Memory B cell (primary cell): ENCODE measurements around the gene PELO.
A peak's percentile ranks its signal among the peaks of the same experiment; 100 is the strongest.

Source experiments
- ATAC-seq: fragments of 150-1000 bp; cut with Tn5 transposase; 2 replicates; pipeline ENCODE4 v1.10.0; 2021; ENCODE audit warnings: low read depth, mild to moderate bottlenecking, moderate library complexity
- DNase-seq, 2 donors: peaks; one replicate each; pipeline ENCODE4 v3.0.0; 2022; ENCODE audit warnings: low spot score in 2 of 2
- H3K27ac Mint-ChIP-seq: one replicate; pipeline ENCODE4 v1.8.0; 2022; ENCODE audit warnings: mild to moderate bottlenecking, moderate library complexity, mixed read lengths
- H3K27me3 Mint-ChIP-seq: one replicate; pipeline ENCODE4 v1.8.0; 2022; ENCODE audit warnings: mixed read lengths
- H3K36me3 Mint-ChIP-seq: one replicate; pipeline ENCODE4 v1.8.0; 2022; ENCODE audit warnings: mild to moderate bottlenecking, mixed read lengths
- H3K4me1 Mint-ChIP-seq: one replicate; pipeline ENCODE4 v1.8.0; 2022; ENCODE audit warnings: mixed read lengths
- H3K4me3 Mint-ChIP-seq: one replicate; pipeline ENCODE4 v1.8.0; 2022; ENCODE audit warnings: mild to moderate bottlenecking, moderate library complexity, mixed read lengths
- H3K9me3 Mint-ChIP-seq: one replicate; pipeline ENCODE4 v1.8.0; 2022; ENCODE audit warnings: mixed read lengths

PELO gene

DNA sequence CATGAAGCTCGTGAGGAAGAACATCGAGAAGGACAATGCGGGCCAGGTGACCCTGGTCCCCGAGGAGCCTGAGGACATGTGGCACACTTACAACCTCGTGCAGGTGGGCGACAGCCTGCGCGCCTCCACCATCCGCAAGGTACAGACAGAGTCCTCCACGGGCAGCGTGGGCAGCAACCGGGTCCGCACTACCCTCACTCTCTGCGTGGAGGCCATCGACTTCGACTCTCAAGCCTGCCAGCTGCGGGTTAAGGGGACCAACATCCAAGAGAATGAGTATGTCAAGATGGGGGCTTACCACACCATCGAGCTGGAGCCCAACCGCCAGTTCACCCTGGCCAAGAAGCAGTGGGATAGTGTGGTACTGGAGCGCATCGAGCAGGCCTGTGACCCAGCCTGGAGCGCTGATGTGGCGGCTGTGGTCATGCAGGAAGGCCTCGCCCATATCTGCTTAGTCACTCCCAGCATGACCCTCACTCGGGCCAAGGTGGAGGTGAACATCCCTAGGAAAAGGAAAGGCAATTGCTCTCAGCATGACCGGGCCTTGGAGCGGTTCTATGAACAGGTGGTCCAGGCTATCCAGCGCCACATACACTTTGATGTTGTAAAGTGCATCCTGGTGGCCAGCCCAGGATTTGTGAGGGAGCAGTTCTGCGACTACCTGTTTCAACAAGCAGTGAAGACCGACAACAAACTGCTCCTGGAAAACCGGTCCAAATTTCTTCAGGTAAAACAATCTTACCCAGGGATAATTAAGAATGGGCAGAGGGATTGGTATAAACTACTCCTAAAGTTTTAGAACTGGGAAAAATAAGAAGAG is 12.9 kb downstream of the PELO start:
- peak overlapping the region; percentile 76 for H3K27ac Mint-ChIP-seq
- H3K9me3 Mint-ChIP-seq: no peaks in the 10 kb centered on the region
- H3K4me1 Mint-ChIP-seq: peaks cover 40% of the 10 kb centered on the region
- H3K4me3 Mint-ChIP-seq: peak overlapping the region; percentile 95
- peaks cover 12% of the 10 kb centered on the region for H3K36me3 Mint-ChIP-seq
- H3K27me3 Mint-ChIP-seq: no peaks in the 10 kb centered on the region
- peak; percentile 22 for ATAC-seq
- DNase-seq: no peak

DNA sequence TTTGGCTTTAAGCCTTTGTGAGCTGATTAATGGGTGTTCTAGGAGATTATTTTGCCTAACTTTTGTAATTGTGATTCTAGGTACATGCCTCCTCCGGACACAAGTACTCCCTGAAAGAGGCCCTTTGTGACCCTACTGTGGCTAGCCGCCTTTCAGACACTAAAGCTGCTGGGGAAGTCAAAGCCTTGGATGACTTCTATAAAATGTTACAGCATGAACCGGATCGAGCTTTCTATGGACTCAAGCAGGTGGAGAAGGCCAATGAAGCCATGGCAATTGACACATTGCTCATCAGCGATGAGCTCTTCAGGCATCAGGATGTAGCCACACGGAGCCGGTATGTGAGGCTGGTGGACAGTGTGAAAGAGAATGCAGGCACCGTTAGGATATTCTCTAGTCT is 13.6 kb downstream of the PELO start:
- Mint-ChIP-seq H3K4me3 (peak overlapping the region; percentile 95), H3K4me1 (peaks cover 40% of the 10 kb centered on the region), H3K27ac (no peak overlapping the region), H3K36me3 (peaks cover 12% of the 10 kb centered on the region), H3K27me3 (no peaks in the 10 kb centered on the region), H3K9me3 (no peaks in the 10 kb centered on the region)
- DNase-seq: peak in 1 of 2 donors; percentile 9
- no peak for ATAC-seq

DNA sequence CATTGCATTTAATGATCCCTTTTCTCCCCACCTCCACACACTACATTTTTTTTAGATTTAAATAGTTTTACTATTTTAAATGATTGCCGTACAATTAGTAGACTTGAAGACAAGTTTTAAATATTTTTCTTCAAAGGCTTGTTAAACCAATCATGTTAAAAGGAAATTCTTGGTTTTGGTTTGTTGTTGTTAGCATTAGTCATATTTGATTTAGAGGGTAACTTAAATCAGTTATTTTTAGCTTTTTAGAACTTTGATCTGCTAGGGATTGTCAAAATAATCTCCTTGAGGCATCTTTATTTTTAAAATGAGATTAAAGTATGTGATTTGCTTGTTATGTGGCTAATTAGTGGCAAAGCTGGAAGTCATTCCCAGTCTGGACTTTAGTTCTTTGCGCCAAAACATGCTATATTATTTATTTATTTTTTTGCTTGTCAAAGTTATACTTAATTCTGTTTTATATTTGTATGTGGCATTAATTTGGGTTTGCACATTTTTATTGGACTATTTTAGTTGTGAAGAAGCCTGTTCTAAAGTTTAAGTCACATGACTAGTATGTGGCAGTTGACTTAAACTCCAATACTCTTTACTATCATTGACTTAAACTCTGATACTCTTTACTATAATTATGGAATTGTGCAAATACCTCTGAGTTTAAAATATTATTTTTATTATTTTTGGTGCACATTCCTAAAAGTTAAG is 14.7 kb downstream of the PELO start:
- H3K4me3 Mint-ChIP-seq: no peak overlapping the region
- H3K27ac Mint-ChIP-seq: no peak overlapping the region
- H3K4me1 Mint-ChIP-seq: peaks cover 40% of the 10 kb centered on the region
- H3K27me3 Mint-ChIP-seq: no peaks in the 10 kb centered on the region
- no peaks in the 10 kb centered on the region for H3K9me3 Mint-ChIP-seq
- ATAC-seq: no peak
- peaks cover 12% of the 10 kb centered on the region for H3K36me3 Mint-ChIP-seq
- no peak for DNase-seq

DNA sequence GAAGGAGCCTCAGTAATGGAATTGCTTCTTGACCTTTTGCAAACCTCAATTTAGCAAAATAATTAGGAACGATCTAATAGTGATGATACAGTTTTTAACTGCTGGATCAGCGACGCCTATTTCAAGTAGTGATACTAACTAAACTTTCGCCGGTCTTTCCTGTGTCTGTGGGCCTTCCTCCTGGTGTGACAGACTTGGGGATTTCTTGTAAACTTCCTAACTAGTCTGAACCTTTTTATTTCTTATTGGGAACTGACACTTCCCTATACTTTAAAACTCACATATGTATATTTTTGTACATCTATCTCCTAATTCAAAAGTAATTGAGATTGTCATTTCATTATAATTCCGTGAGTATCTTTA is 15.2 kb downstream of the PELO start:
- Mint-ChIP-seq H3K9me3 (no peaks in the 10 kb centered on the region), H3K4me1 (peaks cover 39% of the 10 kb centered on the region), H3K36me3 (peaks cover 12% of the 10 kb centered on the region), H3K27ac (no peak overlapping the region), H3K4me3 (no peak overlapping the region), H3K27me3 (no peaks in the 10 kb centered on the region)
- no peak for DNase-seq
- ATAC-seq: no peak

DNA sequence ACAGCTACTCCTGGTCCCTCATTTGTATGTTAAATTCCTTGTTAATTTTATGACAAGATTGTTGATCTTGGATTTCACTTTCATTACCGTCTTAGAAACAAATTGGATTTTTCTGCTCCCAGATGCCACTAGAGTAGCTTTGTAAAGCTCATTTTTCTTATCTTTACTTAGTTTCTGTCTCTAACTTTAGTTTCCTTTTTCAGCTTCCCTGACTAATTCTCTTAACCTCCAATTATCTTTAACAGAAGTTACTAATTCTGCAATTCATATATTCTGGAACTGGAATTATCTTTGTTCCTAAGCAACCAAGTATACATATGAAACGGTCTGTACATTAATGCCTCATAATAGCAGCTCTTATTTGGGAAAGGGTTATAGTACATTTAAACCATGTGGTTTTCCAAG is 16.7 kb downstream of the PELO start:
- Mint-ChIP-seq H3K4me3 (no peak overlapping the region), H3K36me3 (peaks cover 12% of the 10 kb centered on the region), H3K27me3 (no peaks in the 10 kb centered on the region), H3K27ac (peak overlapping the region; percentile 45), H3K4me1 (peaks cover 29% of the 10 kb centered on the region), H3K9me3 (no peaks in the 10 kb centered on the region)
- DNase-seq (no peak), ATAC-seq (no peak)

DNA sequence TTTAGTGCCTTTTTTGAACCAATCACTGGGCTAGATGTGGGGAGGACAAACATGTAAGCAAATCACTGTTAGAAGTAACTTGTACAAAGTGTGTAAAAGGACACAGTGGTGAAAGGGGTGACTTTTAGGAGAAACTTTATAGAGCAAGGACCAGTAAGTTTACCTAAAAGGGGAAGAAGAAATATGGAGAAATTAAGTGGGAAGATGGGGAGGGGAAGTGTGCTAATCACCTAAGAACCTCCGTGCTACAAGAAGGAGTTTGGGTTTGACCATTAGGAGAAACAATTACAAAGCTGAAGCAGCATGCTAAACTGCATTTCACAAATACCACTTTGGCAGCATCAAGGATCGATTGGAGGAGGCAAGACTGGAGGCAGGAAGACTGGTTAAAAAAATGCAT is 17.3 kb downstream of the PELO start:
- DNase-seq (no peak), ATAC-seq (no peak)
- no peaks in the 10 kb centered on the region for H3K27me3 Mint-ChIP-seq
- H3K9me3 Mint-ChIP-seq: no peaks in the 10 kb centered on the region
- H3K36me3 Mint-ChIP-seq: peaks cover 12% of the 10 kb centered on the region
- no peak overlapping the region for H3K4me3 Mint-ChIP-seq
- no peak overlapping the region for H3K27ac Mint-ChIP-seq
- H3K4me1 Mint-ChIP-seq: peaks cover 29% of the 10 kb centered on the region

DNA sequence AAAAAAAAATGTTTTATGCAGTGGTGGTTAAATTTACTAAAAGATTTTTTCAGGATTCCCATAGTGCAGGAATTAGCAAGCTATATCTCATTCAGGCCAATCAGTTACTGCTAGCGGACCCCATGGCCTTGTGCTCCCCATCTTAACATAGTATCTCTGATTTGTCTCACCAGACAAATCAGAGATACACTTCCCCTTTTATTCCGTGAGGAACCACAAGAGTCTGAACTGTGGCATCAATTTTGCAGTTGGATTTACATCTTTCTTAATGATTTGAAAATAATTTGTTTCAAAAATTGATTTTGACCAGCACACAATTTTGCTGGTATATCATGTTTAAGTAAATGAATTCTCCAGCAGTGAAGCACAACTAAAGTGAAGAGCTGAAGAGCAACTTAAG is 17.9 kb downstream of the PELO start:
- ATAC-seq (no peak), DNase-seq (no peak)
- Mint-ChIP-seq H3K9me3 (no peaks in the 10 kb centered on the region), H3K27ac (no peak overlapping the region), H3K27me3 (no peaks in the 10 kb centered on the region), H3K4me3 (no peak overlapping the region), H3K36me3 (peaks cover 12% of the 10 kb centered on the region), H3K4me1 (peaks cover 24% of the 10 kb centered on the region)

DNA sequence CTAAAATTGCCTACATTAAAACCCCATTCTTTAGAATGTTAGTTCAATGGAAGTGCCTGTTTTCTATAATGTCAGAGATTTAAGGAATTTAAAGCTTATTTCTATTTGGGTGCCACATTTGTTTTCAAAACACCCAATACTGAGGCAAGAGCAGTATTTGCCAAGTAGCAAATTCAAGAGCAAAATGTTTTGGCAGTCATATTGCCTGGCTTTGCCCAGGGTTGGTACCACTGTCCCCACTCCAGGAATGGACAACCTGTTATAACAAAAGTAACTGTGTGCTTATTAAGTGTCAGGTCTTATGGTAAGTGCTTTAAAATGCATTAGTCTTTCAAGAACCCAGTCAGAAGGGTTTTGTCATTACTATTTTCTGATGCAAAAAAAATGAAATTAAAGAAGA is 19.3 kb downstream of the PELO start:
- Mint-ChIP-seq H3K4me1 (peaks cover 12% of the 10 kb centered on the region), H3K4me3 (no peak overlapping the region), H3K27ac (no peak overlapping the region), H3K9me3 (no peaks in the 10 kb centered on the region), H3K36me3 (peaks cover 12% of the 10 kb centered on the region), H3K27me3 (no peaks in the 10 kb centered on the region)
- DNase-seq (no peak), ATAC-seq (no peak)

DNA sequence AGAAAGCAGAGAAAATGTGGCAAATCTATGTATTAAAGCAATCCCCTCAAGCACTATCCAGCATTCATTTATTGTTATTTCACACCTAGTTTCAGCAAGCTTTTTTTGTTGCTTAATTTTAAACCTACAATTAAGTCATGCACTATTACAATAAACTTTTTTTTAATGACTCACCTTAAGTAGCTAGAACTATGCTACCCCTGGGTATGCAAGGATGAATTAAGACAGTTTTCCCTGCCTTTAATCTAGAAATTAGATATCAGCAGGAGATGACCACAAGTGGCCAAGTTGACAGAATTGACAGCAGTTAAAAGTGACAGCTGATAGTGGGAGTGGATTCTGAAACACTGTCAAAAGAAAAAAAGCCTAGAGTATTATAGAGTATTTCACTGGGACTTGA is 20.0 kb downstream of the PELO start:
- no peak for ATAC-seq
- Mint-ChIP-seq H3K27me3 (no peaks in the 10 kb centered on the region), H3K36me3 (peaks cover 12% of the 10 kb centered on the region), H3K4me1 (peaks cover 12% of the 10 kb centered on the region), H3K27ac (no peak overlapping the region), H3K9me3 (no peaks in the 10 kb centered on the region), H3K4me3 (no peak overlapping the region)
- no peak for DNase-seq

DNA sequence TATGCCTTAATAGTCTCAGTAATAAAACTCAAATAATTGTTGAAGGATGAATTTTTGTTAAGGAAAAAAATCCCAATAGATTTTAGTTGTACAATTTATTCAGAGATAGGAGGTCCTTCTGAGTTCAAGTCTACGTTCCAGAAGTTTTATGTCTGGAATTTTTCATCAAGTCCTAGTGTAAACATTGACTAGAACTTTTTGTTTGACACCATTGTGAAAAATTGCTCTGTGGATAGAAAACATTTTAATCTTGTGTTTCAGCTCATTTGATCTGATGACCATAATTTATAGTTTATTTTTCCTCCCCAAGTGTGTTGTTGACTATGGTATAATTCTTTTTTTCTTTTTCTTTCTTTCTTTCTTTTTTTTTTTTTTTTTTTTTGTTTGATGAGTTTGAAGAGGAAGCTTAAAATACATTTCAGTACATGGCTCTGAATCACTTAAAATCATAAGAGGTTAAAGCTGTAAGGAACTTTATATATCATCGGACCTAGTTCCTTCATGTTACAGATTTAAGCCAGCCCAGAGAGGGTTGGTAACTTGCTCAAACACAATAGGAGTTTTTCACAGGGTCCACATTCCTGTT is 20.7 kb downstream of the PELO start:
- Mint-ChIP-seq H3K4me1 (peaks cover 12% of the 10 kb centered on the region), H3K36me3 (peaks cover 12% of the 10 kb centered on the region), H3K27ac (no peak overlapping the region), H3K27me3 (no peaks in the 10 kb centered on the region), H3K4me3 (no peak overlapping the region), H3K9me3 (no peaks in the 10 kb centered on the region)
- no peak for DNase-seq
- ATAC-seq: no peak

DNA sequence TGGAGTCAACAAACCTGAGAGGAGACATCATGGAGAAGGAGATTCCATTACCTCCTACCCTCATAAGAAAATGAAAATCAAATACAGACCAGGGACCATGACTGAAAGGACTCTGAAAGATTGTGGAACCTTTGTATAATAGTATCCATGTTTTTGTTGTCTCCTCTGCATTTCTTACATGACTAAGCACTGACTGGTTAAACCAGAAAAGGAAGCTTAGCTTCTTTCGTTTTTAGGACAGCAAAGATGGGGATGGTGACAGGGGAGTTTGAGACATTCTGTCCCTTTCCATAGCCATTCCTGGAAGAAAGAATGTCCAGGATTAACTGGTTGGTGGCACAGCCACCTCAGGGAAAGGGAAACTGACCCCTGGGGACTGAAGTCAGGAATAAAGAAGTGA is 22.2 kb downstream of the PELO start:
- no peak overlapping the region for H3K27ac Mint-ChIP-seq
- DNase-seq (no peak), ATAC-seq (no peak)
- peaks cover 5% of the 10 kb centered on the region for H3K4me1 Mint-ChIP-seq
- H3K4me3 Mint-ChIP-seq: no peak overlapping the region
- H3K36me3 Mint-ChIP-seq: peaks cover 5% of the 10 kb centered on the region
- H3K27me3 Mint-ChIP-seq: peaks cover 1% of the 10 kb centered on the region
- no peaks in the 10 kb centered on the region for H3K9me3 Mint-ChIP-seq

DNA sequence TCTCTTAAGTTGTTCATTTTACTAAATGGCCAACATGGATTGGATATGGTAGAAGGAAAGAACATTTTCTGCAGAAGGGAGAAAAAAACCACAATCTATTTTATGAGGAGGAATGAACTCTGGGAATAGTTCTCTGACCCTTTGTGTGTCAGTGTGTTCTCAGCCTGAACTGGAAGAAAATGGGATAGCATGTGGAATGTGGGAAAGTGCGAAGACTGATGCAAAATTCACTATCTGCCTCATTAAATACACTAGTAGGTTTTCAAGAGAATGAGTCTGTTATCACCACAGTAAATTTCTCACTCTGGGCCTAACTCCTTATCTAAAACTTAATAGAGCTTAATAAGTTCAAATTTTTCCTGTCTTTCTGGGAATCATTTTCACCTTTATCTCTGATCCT is 22.7 kb downstream of the PELO start:
- no peak for DNase-seq
- no peak for ATAC-seq
- Mint-ChIP-seq H3K27me3 (peaks cover 1% of the 10 kb centered on the region), H3K36me3 (no peaks in the 10 kb centered on the region), H3K27ac (no peak overlapping the region), H3K4me3 (no peak overlapping the region), H3K4me1 (no peaks in the 10 kb centered on the region), H3K9me3 (no peaks in the 10 kb centered on the region)

DNA sequence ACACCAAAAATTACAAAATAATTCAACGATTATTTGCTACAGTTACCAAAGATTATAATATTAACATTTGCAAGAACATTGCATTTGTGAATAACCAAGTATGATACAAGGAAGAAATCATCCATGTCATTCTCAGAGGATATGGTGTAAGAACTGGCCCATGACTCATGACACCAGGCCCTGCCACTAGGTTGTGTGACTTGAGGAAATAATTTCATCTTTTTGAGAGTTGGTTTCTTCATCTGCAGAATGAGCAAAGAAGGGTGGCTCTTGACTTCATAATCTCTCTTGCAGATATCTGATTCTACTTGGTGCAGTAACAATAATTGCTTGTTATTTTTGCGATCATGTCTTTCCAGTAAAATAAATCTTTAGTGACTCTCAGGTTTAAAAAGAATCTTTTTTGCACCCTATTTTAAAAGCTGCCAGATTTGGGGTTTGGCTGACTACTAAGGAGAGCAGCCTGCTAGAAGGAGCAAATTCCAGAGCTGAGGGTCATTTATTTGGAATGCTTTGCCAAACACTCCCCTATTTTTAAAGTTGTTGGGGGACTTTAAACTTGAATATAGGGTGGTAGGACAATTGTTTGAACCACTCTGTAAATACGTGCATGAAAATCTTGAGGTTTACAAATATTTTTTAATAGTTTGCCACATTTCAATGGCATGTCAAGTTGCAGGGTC is 23.5 kb downstream of the PELO start:
- Mint-ChIP-seq H3K27ac (no peak overlapping the region), H3K27me3 (peaks cover 1% of the 10 kb centered on the region), H3K4me3 (no peak overlapping the region), H3K4me1 (no peaks in the 10 kb centered on the region), H3K36me3 (no peaks in the 10 kb centered on the region), H3K9me3 (no peaks in the 10 kb centered on the region)
- ATAC-seq: no peak
- DNase-seq: no peak
